ENCODE data around the gene STARD13.

Gene STARD13

DNA sequence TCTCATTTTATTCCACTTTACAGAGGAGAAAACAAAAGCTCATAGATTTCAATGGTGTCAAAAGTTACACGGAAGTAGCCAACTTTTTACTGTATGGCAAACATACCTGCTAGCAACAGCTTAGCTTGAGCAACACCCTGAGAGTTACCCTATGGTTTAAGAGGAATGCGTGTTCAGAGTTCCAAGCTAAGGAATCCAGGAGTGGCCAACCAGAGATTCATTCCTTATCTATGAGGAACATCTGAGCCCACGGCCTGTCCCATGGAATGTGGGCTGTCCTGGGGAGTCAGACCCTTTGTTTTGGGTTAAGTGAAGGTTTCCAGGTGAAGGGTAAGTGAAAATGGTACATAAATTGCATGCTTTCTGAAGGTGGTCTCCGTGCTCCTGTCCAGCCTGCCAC, 67.5 kb downstream of the STARD13 start:
- DNase-seq, result no peak

- DNase-seq, result no peak
Observed at GRCh38 chr13:33217256-33217655, 68.3 kb downstream of the STARD13 start.

- DNase-seq, result no peak
Observed at GRCh38 chr13:33213797-33214196, 71.8 kb downstream of the STARD13 start.

- no peak for DNase-seq
Observed at GRCh38 chr13:33213024-33213768, 72.4 kb downstream of the STARD13 start.

DNA sequence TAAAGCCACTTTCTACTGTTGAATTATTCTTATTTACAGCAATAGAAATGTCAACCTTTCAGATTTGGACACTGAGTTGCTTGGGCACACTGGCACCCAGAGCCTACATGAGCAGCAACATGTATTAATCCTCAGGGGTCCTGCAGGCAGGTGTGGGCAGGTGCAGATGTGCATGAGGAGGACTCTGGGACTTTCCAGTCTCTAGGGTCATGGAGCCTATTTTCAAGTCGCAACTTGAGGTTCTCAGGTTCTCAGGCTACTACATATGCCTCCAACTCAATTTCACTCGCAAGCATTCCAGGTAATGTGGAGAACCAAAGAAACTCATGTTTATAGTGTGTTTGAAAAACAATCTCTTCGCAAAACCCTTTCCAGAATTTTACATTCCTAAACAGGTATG, 73.2 kb downstream of the STARD13 start:
- no peak for DNase-seq

DNA sequence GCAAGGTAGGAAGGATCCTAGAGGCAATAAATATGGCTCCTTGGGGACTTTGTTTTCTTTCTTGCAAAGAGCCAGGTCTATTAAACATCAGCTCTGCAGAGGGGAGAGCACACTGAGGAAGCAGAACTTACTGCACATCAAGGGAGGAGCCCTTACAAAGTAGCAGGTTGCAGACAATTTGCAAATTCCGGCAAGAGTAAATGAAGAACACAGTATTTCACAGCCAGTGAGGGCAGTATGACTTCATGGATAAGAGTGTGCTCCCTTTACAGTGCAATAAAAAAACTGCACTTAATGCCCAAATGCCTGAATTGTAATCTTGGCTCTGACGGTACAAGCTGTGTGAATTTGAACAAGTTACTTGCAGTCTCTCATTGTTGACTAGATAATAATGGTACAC, 75.5 kb downstream of the STARD13 start:
- no peak for DNase-seq

DNA sequence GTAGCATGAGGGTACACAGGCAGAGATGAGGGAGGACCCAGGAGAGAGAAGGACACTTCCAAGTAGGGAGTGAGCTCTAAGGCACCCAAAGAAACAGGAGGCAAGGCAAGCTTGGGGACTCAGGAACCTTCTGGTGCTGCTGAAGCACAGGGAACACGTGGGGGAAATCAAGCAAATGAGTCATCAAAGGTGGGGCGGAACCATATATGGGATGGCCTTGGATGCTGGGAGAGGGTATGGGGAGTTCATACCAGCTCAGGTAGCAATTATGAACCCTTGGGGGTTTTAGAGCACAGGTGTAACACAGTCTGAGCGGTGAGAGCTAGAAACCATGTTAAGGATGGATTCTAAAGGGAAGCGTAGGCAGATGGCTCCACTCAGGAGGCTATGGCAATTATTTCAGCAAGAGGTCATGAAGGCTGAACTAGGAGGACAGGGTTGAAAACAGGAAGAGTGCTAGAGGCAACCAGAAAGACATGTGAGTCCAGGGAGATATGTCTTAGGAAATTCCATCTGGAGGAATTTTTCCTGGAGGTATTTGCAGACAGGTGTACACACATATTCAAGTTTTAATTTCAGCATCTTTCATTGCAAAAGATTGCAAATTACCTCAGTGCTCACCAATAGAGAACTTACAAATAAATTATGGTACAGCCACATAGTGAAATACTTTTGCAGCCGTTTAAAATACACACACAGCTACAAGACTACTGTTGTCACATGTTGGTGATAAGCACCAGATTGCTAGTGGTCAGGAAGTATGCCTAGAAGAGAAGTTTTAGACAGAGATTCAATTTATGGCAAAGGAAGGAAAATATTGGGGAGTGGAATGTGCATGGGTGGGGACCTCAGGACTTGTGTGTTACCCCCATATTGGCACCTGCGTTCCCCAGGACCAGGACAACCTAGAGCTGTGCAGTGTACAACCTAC, 77.0 kb downstream of the STARD13 start:
- DNase-seq, result no peak

DNA sequence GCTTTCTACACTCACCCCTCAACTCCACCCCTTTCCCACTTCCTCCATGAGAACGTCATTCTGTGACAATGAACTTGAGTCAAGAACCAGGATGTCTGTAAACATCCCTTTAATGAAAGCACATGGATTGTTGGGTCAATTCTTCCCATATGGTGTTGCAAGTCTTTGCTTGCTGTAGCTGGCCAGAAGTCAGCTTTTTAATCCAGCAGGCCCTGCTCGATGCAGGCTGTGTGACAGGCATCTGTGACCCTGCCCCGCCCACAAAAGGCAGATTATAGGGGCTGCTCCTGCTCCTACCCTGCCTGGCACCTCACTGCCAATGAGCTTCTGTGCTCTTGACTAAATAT, 78.0 kb downstream of the STARD13 start:
- no peak for DNase-seq

- DNase-seq, result no peak
Observed at GRCh38 chr13:33206945-33207614, 78.5 kb downstream of the STARD13 start.

GRCh38 chr13:33206425-33206824, 79.1 kb downstream of the STARD13 start:
- DNase-seq, result no peak

DNA sequence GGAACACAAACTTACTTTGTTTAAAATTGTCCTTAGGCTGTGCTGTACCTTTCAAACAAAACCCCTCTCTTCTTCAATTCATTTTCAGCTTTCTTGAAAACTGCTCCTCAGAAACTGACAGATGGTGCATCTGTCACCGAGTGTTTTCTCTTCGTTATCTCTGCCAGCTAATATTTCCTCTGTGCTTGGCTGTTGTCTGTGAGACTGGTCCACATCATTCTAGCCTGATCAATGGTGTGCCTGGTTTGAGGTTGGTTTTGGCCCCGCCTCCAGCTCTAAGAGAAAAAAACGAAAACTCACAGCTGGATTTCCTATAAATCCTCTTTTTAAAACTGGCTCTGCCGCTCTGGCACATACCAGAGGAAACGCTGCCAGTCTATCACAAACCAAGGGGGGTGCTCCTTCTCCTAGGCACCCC, 79.7 kb downstream of the STARD13 start:
- DNase-seq, result no peak

DNA sequence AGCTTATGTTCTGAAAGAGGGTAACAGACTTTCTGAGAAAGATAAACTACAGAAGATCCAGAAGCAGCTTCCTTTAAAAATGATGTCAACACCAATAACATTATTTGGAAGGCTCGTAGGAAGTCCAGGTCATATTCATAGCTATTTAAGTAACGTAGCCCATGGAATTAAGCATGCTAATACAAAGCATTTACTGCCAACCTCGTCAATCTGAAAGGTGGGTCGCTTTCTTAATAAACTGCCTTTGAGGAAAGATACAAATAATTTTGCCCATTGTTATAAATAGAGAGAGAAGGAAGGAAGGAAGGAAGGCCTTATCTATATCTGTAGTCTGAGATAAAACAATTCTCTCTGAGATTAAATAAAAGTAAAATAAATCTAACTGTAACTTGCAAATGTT, 80.3 kb downstream of the STARD13 start:
- no peak for DNase-seq

- DNase-seq, result no peak
Observed at GRCh38 chr13:33204130-33204927, 81.2 kb downstream of the STARD13 start.

DNA sequence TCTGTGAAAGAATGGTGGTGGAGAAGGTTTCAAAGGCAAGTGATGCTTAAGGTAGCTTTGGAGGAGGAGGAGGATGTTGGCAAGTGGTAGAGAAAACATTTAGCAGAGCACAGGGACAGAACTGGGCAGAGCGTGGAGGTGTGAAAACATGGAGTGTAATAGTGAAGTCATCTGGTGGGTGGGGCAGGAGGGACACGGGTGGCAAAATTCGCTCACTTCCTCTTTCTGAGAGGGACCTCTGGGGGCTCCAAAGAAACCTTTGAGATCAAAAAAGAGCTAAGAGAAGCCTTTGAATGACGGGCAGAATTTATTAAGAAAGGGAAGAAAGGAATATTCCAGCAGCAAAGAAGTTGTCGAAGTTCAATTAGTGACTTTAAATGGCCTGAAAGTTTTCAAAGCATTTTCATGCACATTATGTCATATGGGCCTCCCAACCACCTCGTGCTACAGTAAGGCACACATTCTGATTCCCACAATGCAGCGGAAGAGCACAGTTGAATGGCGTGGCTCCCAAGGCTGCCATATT, 82.8 kb downstream of the STARD13 start:
- DNase-seq, result no peak

DNA sequence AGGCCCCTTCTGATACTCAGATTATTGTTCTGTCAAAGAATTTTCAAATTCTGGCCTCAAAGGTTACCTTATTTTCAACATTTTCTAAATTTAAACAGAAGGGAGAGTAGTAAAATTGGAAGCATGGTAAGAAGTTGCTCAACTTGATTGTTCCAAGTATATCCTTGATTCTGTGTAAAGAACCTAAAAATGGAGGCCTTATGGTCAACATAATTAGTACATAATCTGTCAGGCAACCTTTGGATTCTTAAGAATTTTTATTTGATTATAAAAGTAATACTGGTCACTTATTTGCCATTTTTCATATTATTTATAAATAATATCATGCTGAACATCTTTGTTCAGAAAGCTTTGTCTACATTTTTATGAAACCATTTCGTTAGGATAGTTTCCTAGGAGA, 83.9 kb downstream of the STARD13 start:
- DNase-seq, result no peak

DNA sequence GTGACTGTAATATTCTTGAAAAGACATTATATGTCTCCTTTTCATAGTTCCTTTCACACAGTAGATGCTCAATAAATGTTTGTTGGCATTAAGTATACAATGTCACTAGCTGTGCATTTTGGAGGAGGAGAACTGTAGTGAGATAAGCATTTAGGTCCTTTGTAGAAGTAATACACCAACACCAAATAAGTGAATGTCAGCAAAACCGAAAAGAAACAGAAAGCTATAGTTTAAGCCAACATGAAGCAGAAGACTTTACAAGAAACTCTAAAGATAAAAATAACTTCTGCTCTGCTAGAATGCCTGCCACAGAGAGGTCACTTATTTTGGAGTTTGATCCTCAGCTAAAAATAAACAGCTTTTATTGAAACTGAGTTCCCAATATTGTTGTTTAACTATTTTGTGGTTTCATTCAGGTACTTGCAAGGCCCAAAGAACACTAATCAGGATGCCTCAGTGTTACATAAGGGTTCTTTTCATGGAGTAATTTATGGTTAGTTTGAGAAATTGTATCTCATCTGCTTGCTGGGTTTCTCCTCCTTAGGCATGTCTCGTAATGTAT, 86.2 kb downstream of the STARD13 start:
- no peak for DNase-seq

DNA sequence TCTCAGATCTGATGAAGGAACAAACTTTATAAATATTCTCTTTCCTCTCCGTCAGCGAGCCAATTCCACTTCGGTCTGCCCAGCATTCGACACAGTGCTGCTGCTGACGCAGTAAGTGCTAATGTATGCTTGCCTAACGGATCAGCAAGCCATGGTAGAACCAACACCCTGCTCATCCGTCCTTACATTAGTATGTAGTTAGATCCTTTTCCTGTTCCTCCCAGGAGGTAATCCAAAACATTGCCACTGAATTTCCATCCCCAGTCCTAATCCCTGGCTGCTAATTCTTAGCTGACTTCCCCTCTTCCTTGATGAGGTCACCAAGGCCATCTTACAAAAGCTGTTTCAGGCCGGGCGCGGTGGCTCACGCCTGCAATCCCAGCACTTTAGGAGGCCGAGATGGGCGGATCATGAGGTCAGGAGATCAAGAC, 88.0 kb downstream of the STARD13 start:
- DNase-seq, result no peak

GRCh38 chr13:33196767-33197166, 88.8 kb downstream of the STARD13 start:
- DNase-seq, result no peak

DNA sequence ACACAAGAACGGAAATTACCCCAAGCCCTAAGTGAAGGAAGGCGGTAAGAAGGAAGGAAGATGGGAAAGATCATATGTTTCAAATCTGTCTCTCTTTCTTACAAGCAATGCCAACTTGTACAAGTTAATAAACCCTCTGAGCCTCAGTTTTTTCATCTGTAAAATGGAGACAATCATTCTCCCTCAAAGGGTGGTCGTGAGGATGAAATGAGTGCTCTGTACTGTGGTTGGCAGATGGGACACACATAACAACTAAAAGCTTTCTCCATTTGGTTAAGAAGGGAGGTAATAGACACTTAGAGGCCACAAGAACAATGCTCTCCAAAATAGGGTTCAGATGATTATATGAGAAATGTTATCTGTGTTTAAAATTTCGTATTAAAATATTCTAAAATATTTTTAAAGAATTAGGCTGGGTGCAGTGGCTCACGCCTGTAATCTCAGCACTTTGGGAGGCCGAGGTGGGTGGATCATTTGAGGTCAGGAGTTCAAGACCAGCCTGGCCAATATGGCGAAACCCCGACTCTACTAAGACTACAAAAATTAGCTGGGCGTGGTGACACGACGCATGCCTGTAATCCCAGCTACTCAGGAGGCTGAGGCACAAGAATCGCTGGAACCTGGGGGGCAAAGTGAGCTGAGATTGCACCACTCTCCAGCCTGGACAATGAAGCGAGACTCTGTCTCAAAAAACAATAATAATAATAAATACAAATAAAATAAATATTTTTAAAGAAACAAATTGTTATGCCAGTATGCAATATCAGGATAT, 89.7 kb downstream of the STARD13 start:
- DNase-seq, result no peak

- DNase-seq, result no peak
Observed at GRCh38 chr13:33194820-33195692, 90.5 kb downstream of the STARD13 start.
